ENCODE results near the gene CSTF3.
"Not testable (repeated sequence)": the region's sequence is repeated elsewhere in the genome, so short reads cannot be mapped to it uniquely, and the experiment has no call there.

CSTF3 gene

DNA sequence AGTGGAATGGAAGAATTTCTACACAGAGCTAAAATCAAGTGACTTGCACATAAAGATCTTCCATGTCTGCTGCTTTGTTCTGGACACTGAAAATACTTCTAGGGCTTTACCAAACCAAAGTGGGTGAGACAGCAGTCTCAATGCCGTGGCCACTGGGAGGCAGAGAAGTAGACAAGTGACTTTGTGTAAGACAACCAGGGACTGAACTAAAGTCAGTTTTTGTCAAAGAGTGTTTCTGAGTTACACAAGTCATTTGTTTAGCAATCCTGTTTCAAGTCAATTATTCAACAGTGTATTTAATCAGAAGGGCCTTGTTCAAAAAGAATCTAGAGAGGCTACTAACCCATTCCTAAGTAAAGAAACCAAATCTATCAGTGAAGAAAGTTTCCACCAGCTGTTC, 75.3 kb downstream of the CSTF3 start:
- DNase-seq (ENCODE audit: low read depth): no peak

DNA sequence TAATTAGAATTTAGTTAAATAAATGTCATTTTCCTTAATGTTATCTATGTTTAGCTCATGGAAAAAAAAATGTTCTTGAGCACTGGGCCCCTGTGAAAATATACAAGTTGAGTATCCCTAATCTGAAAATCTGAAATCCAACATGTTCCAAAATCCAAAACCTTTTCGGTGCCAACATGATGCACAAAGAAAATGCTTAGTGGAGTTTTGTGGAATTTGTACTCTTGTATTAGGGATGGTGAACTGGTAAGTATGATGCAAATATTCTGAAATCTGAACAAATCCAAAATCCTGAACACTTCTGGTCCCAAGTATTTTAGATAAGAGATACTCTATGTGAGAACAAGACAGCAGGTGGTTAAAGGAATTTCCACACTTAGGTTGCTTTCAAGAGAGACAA, 77.4 kb downstream of the CSTF3 start:
- DNase-seq (ENCODE audit: low read depth): no peak

DNA sequence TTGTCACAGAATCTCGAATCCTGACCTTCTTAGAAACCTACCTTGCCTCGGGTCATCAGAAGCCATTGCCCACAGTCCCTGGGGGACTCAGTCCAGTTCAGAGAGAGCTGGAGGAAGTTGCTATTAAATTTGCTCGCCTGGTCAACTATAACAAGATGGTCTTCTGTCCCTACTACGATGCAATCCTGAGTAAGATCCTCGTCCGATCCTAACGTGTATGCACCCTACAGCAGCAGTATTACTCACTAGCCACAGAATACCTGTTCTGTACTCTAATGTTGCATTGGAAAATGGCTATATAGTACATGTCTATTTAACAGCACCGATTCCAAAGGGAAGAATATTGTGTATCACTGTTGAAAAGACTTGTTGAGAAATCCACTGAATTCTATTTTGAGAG, 88.8 kb downstream of the CSTF3 start:
- no peak for DNase-seq (ENCODE audit: low read depth)

DNA sequence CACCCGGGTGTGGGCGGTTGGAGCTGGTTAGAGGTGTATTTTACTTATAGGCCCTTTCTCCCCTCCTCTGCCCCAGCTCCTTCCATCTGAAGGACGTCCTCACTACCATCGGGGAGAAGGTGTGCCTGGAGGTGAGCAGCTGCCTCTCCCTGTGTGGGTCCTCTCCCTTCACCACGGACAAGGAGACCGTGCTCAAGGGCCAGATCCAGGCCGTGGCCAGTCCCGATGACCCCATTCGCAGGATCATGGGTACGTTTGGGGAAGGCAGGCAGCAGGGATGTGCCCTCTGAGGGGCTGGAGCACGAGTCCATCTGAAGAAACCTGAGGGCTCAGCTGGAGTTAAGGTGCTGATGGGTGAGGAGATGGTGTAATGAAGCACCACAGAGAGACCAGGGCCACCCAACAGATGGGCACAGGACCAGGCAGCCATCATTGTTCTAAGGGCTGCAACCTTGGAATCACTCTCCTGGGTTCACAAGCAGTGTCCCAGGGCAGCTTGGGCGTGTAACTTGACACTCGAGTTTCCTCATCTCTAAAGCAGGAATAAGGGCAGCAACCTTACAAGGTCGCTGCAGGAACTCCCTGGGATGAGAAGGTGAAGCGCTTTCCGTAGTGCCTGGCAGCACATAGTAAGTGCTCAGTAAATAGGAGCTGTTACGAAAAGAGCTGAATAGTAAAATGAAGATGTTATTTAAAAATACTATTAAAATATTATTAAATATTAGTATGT, 92.5 kb downstream of the CSTF3 start:
- no peak for DNase-seq (ENCODE audit: low read depth)

DNA sequence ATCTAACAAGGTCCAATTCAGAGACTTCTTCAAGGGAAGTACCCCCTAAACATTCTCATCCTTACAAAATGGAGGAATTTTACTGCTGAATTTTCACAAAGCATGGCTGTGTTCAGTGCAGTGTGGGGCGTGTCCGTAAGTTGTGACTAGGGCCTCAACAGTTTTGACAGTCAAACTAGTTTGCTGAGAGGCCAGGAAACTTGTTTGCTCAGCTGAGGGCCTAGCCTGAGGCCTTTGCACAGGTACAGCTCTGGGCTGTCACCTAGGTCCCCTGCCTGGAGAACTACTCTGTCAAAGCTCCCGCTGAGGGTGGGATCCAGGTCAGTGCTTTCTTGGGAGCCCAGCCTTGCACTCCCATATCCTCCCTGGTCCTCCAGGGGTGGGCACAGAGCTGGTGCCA, 94.0 kb downstream of the CSTF3 start:
- DNase-seq (ENCODE audit: low read depth): no peak

DNA sequence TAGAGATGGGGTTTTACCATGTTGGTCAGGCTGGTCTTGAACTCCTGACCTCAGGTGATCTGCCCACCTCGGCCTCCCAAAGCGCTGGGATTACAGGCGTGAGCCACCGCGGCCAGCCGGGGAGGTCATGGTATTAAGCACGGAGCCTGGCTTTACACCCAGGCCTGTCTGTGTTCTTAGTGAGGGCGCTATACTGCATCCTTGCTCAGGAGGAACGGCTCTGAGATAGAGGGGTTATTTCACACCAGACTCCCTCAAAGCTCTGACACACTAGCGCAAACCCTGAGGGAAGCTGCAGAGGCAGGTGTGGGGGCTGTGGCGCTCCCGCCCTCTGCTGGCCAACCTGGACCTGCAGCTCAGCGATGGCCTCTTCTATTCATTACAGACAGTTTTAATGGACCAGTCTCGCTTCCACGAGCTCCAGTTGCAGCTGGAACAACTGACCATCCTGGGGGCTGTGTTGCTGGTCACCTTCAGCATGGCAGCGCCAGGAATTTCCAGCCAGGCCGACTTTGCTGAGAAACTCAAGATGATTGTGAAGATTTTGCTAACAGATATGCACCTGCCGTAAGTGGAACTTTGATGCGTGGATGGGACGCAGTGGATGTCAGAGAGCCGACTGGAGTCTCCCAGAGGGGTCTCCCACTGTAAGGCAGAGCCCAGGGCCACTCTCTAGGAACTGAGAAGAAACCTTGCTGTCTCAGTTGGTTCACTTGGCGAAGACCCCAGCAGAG, 95.7 kb downstream of the CSTF3 start:
- DNase-seq (ENCODE audit: low read depth): peak; percentile 64

DNA sequence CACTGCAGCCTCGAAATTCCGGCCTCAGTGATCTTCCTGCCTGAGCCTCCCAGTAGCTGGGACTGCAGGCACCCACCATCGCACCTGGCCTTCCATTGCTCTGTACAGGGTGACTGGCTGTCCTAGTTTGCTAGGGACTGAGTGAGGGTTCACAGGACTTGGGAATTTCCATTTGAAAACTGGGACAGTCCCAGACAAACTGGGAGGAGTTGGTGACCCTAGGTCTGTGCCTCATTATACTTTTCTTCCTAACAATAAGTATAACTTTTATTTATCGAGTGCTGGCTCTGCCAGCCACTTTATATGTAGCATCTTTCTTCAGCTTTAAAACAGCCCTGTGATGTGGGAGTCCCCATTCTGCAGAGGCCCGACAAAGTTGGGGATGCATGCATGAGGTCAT, 96.4 kb downstream of the CSTF3 start:
- DNase-seq (ENCODE audit: low read depth): no peak

DNA sequence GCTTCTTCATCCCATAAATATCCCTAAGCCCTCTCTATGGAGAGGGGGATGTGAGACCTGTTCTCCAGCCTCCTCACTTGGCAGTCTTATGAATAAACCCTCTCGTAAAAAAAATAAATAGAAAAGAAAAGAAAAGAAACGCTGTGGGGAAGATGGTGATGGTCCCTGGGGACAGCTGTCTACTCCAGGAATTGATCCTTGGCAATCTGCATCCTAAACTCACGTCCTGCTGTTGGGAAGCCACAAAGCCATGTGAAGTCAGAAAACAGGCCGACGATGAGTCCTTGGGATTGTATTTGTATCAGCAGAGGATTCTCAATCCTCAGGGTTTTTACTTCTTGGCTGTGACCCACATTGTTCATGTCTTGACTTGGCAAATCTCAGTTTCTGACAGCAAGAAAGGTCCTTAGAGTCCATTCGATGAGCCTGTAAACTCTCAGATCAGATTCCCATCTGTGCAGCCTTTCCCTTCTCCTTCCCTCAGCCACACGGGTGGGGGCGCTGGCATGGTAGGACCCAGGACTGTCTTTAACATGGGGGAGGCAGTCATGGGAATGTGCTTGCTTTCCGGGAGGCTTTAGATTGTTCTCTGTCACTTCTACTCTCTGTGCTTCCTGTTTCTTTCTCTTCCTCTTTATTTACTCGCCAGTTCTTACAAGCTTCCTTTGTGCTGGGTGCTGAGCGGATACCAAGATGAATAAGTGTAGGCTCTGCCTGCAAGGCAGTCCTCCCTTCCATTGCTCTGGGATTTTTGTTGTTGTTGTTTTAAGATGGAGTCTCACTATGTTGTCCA, 97.1 kb downstream of the CSTF3 start:
- no peak for DNase-seq (ENCODE audit: low read depth)

DNA sequence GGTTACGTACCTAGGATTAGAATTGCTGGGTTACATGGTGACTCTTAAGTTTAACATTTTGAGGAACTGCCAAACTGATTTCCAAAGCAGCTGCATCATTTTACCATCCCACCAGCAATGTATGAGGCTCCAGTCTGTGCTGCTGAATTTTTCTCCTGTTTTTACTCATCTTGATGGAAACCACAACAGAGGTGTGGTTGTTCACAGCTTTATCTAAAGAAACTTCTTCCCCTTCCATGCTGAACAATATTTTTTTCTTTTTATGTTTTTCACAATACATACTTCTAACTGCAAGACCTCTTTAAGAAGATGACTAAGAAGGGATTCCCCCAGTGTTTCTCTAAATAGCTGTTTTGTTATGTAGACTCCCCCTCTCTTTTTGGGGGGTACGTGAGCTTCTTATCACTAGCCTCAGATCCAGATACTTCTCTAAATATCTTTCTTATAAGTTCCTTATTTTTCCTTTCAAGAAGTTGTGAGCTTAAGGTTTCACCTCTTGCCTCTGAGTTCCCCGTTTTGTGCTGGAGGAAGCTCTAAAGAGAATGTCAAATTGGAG, 97.9 kb downstream of the CSTF3 start:
- DNase-seq (ENCODE audit: low read depth): no peak

DNA sequence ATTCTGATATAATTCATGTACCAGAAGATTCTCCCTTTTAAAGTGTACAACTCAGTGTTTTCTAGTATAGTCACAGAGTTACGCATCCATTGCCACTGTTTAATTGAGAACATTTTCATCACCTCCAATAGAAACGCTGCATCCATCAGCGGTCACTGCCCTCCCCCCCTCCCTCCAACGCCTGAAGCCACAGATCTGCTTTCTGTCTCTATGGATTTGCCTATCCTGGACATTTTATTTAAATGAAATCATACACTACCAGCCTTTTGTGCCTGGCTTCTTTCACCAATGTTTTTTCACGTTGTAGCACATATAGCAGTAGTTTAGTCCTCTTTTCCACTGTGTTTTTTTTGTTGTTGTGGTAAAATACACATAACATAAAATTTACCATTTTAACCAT, 99.1 kb downstream of the CSTF3 start:
- DNase-seq (ENCODE audit: low read depth): no peak

DNA sequence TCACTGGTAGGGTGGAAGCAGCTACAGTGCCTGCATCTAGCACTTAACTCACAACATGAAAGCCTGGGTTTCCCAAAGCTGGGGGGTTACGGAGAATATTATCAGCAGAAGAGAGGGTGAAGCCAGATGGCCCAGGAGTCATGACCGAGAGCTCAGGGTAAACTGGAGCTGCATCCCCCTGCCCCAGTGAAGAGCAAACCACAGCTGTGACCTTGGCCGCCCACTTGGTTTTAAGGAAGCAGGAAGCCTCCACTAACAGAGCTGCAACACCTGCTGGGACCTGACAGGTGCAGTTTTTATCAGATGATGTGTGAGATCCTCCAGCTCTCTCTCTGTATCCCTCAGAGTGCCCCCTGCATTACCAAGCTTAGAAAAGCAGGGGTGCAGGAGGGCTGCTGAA, 101.0 kb downstream of the CSTF3 start:
- no peak for DNase-seq (ENCODE audit: low read depth)

DNA sequence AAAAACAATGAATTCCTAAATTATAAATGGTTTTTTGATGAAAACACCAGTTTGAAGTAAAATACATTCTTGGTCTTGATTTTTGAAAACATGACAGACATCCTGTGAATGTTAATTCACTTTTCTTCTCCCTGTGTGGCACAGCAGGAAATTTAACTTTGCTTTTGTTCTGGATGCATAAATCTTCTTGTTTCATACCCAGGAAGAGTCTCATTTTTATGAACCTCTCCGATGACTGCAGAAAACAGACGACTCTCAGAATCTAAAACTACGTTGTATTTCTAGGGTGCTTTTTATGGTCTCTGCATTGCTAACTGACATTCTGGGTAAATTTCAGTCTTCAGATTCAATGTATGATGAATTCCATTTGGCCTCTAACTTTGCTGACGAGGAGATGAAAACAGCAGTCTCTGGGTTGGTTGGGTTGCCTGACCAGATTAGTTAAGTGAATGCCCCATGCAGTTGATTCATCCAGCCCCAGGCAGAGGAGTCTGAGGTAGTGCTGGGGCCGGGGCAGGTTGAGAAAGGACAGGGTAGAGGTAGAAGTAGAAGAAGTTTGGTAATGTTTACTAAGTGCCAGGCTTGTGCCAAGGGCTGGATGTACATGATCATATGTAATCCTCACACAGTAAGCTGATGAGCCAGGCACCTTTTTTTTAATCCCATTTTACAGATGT, 101.8 kb downstream of the CSTF3 start:
- no peak for DNase-seq (ENCODE audit: low read depth)

DNA sequence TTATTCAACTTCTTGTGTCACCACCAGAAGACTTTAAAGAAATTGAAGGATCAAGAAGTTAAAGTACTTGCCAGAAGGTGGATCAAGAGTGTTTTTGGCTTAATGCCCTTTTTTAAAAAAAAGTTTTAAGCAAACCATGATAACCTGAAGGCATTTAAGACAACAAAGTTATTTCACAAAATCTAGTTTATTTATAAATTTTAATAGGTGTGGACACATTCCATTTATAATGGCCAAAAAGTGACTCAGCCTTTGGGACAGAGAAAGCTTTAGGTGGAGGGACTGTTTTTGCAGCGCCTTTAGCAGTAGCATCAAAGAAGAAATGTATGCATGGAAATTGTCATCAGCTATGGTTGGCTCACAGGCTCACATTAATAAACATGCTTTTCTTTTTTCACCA, 104.0 kb downstream of the CSTF3 start:
- no peak for DNase-seq (ENCODE audit: low read depth)

DNA sequence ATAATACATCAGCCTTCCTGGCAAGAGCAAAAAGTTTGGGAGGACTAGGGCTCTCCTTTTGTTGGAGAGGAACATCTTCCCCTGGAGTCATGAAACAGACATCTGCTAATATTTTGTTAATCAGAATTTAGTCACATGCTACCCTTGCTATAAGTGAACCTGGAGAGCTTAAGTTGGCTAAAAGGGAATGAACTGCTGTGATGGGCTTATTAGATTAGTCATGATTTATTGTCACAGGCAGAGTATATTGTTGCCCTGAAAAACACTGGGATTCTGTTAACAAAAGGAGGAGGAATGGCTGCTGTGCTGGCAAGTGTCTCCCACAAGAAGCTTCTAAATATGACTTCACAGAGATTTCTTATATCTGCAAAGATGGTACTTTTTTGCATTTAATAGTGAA, 105.9 kb downstream of the CSTF3 start:
- no peak for DNase-seq (ENCODE audit: low read depth)

DNA sequence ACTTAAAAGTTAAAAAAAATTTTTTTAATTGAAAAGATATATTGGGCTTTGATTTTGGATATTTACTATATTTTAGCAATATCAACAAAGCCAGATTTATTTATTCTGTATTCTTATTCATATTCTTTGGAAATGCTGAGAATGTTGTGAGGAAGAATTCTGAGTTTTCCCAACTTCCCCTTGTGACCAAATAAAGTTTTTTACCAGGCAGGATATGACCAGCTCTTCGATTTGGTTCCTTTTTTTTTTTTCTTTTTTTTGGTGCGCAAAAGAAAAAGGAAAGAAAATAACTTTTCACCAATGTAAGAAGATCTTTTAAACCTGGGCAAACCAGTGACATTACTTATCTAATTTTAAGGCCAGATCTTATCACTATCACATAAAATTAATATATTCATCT, 109.0 kb downstream of the CSTF3 start:
- no peak for DNase-seq (ENCODE audit: low read depth)

DNA sequence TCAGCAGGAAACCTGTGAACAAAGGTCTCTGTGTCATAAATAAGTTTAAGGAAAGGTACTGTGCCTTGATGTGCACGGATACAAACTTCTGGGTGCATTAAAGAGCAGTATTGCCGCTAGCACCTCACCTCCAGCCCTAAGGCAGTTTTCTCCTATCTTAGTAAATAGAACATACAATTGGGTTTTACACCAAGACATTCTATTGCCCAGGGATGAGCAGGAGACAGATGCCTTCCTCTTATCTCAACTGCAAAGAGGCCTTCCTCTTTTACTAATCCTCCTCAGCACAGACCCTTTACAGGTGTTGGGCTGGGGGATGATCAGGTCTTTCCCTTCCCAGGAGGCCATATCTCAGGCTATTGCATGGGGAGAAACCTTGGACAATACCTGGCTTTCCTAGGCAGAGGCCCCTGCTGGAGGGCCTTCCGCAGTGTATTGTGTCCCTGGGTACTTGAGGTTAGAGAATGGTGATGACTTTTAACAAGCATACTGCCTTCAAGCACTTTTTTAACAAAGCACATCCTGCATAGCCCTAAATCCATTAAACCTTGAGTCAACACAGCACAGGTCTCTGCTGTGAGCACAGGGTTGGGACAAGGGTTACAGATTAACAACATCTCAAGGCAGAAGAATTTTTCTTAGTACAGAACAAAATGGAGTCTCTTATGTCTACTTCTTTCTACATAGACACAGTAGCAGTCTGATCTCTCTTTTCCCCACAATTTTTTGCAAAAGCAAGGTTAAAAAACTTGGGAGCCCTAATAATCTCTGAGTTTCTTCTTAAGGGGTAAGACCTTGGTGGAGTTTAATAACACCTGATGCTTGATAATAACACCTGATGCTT, 111.5 kb downstream of the CSTF3 start:
- DNase-seq (ENCODE audit: low read depth): not testable (repeated sequence)

DNA sequence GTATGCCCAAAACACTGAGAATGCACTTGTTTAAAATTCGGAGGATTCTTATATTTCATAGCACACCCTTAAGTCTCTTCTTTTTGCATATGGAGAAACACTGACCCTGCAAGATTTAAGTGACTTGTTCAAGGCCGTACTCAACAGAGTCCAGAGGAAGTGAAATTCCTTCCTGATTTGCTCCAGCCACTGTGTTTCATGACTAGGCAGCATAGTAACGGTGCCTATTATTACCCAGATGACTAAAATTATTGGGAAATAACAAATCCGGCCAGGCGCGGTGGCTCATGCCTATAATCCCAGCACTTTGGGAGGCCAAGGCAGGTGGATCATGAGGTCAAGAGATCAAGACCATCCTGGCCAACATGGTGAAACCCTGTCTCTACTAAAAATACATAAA, 112.6 kb downstream of the CSTF3 start:
- not testable (repeated sequence) for DNase-seq (ENCODE audit: low read depth)

DNA sequence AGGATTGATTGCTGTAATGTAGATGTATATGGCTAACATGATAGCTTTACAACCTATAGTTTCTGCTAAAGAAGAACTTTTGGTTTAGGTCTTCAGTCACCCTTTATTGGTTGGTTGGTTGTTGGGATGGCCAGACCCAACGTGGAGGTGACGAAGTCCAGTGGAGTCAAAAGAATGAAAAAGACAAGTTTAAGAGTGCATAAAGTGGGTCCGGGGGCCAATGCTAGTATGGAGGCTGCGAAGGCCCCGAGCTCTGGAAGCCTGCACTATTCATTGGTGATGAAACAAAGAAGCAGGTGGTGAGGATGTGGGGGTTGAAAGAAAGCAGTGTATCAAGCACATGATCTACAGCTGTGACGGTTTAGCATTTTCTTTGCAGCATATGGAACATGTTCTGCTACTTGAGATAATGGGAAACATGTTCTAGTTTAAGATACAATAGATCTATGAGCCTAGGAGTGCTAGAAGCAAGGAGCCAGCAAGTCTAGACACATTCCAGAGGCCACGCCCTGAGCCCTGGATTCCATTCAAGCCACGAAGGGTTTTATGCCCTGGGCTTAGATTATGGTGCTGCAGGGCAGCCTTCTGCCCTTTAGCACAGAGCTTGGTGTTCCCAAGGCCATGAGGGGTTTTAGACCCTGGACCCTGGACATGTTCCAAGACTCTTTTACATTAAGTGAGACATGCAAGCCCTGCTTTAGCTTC, 115.6 kb downstream of the CSTF3 start:
- DNase-seq (ENCODE audit: low read depth): no peak

DNA sequence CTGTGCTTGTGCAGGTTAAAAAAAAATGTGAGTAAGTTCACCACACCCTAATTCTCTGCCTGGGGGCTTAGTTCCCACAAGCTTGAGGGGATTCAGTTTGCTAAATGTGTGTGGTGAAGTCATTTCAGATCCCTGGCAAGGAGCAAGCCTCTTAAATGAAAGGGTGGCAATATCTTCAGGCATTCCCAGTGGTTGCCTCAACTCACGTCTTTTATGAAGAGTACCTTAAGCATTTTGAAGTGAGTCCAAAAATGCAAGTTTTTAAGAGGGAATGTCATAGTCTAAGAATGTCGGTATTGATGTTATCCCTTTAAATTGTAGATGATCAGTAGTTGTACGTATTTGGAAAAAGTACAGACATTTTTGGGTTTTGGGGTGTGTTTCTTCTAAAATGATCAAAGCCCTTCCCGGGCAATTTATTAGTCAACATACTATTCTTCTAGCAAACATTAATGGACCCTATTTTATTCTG, 117.0 kb downstream of the CSTF3 start:
- DNase-seq (ENCODE audit: low read depth): no peak

DNA sequence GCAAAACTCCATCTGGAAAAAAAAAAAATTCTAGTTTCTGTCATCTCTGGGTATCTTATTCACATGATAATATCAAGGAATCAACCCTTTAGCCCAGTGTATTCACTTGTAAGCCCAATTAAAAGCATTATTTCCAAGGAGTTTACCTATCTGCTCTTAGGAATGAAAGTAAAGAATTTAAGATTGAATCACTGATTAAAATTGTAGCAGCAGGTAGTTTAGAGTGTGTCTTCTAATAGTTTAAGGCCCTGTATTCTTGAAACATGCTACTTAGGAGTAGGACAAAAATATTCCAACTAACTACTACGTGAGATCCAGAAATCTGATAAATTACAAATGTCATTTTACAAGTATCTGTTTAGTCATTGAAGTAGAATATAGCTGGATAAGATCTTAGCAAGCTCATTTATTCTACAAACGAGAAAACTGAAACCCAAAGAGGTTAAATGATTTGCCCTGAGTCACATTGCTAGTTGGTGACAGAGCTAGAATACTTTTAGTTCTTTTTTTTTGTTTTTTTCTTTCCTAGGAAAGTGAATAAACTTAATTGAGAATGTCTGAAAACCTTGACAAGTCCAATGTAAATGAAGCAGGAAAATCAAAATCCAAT, 118.0 kb downstream of the CSTF3 start:
- DNase-seq (ENCODE audit: low read depth): no peak

Data from activated T-cell treated with anti-CD3 and anti-CD28 coated beads for 1 hour (primary cell).